Fibroblast of mammary gland (primary cell): ENCODE data around the gene MRPL17.

Source experiments
- DNase-seq: peaks from one replicate; pipeline ENCODE4 v3.0.0-alpha.2; 2010; ENCODE audit warnings: low read depth
- H3K4me3 ChIP-seq: 2 replicates; pipeline ENCODE4 v1.5.1; 2011; ENCODE audit warnings: low read depth, mild to moderate bottlenecking, low read length, moderate library complexity; ENCODE audit not compliant: control insufficient read depth
- TF ChIP-seq, protein P1 (sequence below): conservative IDR thresholded peaks from 2 replicates; pipeline ENCODE4 v1.5.1; 2011; ENCODE audit warnings: low read depth, low read length, inconsistent platforms; ENCODE audit not compliant: control insufficient read depth, insufficient read depth

The MRPL17 gene

GRCh38 chr11:6634534-6634933 lies 48.6 kb downstream of the MRPL17 start:
- no peak overlapping the region for H3K4me3 ChIP-seq
- TF ChIP-seq, protein P1, sequence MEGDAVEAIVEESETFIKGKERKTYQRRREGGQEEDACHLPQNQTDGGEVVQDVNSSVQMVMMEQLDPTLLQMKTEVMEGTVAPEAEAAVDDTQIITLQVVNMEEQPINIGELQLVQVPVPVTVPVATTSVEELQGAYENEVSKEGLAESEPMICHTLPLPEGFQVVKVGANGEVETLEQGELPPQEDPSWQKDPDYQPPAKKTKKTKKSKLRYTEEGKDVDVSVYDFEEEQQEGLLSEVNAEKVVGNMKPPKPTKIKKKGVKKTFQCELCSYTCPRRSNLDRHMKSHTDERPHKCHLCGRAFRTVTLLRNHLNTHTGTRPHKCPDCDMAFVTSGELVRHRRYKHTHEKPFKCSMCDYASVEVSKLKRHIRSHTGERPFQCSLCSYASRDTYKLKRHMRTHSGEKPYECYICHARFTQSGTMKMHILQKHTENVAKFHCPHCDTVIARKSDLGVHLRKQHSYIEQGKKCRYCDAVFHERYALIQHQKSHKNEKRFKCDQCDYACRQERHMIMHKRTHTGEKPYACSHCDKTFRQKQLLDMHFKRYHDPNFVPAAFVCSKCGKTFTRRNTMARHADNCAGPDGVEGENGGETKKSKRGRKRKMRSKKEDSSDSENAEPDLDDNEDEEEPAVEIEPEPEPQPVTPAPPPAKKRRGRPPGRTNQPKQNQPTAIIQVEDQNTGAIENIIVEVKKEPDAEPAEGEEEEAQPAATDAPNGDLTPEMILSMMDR, result no peak
- no peak for DNase-seq

DNA sequence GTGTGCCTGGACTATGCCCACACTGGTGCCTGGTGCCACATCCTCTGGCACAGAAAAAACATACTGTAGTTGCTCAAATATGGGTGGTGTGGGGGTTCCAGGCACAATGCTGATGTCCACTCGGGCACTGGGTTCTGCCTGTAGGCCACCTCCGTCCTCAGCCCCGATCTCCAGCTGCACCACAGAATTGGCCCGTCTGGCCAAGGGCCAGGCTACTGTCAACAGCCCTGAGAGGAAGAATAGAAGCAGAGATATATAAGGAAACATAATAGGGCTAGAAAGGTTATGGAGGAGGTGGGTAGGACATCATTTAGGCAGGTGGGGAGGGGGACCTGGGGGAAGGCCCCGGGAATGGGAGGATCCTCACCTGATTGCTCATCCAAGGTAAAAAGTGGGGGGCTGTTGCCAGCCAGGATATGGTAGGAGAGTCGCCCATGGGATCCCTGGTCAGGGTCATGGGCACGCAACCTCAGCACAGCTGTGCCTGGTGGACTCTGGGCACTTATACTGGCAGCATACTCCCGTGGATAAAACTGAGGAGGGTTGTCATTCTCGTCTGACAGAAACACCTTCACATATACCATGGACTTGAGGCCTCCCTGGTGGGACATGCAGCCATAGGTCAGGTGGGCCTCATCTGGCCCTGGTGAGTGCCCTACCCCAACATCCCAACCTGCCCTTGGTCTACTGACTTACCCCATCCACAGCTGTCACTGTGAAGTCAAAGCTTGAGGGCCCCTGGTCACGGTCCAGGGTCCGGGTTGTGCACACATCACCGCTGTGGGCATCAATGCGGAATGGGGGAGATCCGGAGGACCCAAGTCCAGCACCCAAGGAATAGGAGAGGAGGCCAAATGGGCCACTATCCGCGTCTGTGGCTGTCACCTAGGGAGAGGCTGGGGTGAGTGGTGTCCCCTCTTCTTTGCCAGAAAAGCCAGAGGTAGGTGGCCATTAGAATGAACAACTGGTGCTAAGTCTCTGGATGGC lies 49.4 kb downstream of the MRPL17 start:
- DNase-seq, result no peak
- TF ChIP-seq, protein P1, result no peak
- H3K4me3 ChIP-seq, result no peak overlapping the region

- no peak overlapping the region for H3K4me3 ChIP-seq
- TF ChIP-seq, protein P1, result no peak
Measured at GRCh38 chr11:6632116-6633073, 50.7 kb downstream of the MRPL17 start.

DNA sequence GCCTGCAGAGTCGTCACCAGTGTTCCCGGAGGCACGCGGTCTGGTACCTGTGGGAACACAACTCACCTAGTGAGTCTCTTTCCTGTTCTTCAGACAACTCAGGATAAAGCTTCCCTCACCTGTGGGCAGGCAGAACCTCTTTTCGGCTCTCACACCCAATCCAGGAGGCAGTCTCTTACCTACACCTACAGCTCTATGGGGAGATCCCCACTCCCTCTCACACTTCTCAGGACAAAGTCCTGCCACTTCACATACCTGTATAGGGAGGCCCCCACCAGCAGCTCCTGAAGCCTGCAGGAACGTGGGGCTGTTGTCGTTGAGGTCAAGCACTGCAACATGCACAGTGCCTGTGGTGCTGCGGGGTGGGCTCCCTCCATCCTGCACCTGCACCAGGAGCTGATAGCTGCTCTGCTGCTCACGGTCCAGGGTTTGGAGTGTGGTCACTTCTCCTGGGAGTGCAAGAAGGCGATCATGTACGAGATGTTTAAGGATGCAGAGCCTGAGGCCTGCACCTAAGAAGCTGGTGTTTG lies 51.7 kb downstream of the MRPL17 start:
- TF ChIP-seq, protein P1, result no peak
- no peak overlapping the region for H3K4me3 ChIP-seq
- no peak for DNase-seq

More at GRCh38 chr11:6632116-6633073, 50.7 kb downstream of the MRPL17 start:
- no peak for DNase-seq

- TF ChIP-seq, protein P1, result no peak
- no peak overlapping the region for H3K4me3 ChIP-seq
- DNase-seq, result no peak
Measured at GRCh38 chr11:6630632-6631291, 52.4 kb downstream of the MRPL17 start.
